GM20000 (cell line): Measurements from ENCODE around the gene SEC63.
"Not testable (repeated sequence)": the region's sequence is repeated elsewhere in the genome, so short reads cannot be mapped to it uniquely, and the experiment has no call there.

ENCODE experiments used
- DNase-seq: peaks from one replicate; pipeline ENCODE4 v3.0.0; 2012; ENCODE audit warnings: low spot score
- TF ChIP-seq, protein P1 (sequence below): IDR thresholded peaks from 2 replicates; pipeline ENCODE4 v1.5.1; 2012; ENCODE audit warnings: mild to moderate bottlenecking, control low read depth; ENCODE audit errors: extremely low read depth, missing control alignments

The SEC63 gene

DNA sequence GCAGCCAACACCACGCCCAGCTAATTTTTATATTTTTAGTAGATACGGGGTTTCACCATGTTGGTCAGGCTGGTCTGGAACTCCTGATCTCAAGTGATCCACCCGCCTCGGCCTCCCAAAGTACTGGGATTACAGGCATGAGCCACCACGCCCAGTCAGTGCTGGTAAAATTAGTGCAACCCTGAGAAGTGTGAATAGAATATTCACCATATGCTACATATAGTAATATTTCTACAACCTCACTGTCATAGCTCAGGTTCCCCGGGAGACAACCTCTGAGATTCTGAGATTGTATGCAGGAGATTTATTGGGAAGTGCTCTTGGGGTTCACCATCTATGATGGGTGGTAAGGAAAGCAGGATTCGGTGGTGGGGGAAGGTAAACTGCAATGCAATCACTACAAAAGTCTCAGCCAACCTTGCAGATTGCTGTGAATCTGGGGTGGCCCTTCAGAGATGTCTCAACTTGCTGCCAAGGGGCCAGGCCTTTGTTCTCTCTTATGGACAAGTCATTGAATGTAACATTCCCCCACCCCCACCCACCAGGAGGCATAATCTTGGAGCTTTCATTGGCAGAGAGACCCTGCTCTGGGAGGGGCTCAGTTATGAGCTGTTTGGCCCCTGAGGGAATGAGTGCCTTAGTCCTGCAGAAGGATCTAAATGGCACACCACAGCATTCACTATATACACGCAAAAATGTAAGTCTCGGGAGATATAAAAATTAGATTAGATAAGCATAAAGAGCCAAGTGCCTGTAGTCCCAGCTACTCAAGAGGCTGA, 34.0 kb upstream of the SEC63 start:
- TF ChIP-seq, protein P1, sequence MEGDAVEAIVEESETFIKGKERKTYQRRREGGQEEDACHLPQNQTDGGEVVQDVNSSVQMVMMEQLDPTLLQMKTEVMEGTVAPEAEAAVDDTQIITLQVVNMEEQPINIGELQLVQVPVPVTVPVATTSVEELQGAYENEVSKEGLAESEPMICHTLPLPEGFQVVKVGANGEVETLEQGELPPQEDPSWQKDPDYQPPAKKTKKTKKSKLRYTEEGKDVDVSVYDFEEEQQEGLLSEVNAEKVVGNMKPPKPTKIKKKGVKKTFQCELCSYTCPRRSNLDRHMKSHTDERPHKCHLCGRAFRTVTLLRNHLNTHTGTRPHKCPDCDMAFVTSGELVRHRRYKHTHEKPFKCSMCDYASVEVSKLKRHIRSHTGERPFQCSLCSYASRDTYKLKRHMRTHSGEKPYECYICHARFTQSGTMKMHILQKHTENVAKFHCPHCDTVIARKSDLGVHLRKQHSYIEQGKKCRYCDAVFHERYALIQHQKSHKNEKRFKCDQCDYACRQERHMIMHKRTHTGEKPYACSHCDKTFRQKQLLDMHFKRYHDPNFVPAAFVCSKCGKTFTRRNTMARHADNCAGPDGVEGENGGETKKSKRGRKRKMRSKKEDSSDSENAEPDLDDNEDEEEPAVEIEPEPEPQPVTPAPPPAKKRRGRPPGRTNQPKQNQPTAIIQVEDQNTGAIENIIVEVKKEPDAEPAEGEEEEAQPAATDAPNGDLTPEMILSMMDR, result no peak
- DNase-seq, result no peak

DNA sequence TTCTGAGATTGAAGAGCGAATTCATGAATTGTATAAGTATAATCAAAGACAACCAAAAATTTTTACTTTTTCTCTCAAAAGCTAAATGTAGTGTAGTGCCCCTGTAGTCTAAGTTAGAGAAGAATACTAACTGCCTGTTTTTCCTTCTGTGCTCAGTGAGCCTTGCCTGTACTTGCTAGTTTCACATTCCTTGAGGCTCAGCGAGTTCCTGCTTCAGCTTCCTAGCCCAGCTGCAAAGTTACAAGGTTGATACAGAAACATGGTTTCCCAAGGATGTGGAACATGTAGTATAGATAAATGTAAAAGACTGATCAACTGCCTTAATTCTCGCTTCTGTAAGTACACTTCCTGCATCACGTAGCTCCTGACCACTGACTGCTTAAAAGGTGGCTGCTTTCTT, 33.1 kb upstream of the SEC63 start:
- no peak for DNase-seq
- TF ChIP-seq, protein P1, result no peak

DNA sequence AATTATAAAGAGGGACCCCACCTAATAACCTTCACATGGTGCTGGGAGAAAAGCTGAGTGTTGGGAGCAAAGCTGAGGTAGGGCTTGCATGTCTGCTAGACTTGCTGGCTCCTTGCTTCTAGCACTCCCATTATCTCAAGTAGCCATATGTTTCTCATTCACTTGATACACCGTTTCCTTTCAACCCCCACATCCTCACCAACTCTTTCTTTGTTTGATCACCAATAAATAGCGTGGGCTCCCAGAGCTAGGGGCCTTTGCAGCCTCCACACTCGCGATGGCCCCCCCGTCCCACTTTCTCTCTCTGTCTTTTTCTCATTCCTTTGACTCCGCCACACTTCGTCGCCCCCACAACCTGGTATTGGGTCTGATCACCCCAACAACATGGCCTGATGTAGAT, 32.6 kb upstream of the SEC63 start:
- DNase-seq, result not testable (repeated sequence)

DNA sequence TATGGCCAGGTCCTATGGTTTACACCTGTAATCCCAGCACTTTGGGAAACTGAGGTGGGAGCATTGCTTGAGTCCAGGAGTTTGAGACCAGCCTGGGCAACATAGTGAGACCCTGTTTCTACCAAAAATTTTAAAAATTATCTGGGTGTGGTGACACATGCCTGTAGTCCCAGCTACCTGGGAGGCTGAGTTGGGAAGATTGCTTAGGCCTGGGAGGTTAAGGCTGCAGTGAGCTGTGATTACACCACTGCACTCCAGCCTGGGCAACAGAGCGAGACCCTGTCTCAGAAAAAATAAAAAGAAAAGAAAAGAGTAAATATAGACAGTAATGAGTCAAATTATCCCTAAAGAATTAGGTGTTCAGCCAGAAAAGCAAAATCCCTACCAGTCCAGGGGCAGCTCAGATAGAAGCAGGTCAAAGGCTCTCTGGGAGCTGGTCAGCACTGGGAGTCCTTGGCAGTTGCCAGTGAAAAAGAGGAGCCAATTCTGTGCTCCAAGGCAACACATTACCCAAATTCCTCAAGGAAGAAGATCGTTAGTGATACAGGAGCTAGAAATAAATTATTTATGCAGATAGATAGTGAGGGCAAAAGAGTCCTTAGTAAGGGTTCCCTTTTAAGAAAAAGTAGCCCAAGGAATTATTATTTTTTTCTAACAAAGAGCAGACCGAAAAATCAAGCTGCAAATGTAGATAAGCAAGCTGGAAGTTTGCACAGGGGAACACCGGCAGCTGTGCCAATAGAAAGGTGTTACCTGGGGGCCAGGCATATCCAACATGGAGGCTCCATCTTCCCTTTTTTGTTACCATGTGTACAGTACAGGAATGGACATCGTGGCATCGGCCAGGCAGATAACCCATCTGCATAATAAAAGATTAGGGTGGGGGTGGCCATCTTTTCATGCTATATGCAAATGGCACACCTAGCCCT, 31.4 kb upstream of the SEC63 start:
- DNase-seq, result no peak
- TF ChIP-seq, protein P1, result no peak

DNA sequence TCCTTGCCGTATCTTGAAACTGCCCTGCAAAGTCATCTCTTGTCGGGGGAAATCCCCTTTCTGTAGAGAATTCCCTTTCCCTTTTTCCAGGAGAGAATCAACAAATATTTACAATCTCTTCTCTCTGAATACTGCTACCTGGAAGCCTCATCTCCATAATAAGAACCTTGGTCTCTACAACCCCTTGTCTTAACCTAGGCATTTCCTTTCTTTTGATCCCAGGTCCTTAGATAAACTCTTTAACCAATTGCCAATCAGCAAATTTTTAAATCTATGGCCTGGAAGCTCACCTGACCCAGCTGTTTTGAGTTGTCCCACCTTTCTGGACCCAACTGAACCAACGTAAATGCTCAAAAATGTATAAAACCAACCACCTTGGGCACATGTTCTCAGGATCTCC, 30.6 kb upstream of the SEC63 start:
- TF ChIP-seq, protein P1, result no peak
- DNase-seq, result no peak

DNA sequence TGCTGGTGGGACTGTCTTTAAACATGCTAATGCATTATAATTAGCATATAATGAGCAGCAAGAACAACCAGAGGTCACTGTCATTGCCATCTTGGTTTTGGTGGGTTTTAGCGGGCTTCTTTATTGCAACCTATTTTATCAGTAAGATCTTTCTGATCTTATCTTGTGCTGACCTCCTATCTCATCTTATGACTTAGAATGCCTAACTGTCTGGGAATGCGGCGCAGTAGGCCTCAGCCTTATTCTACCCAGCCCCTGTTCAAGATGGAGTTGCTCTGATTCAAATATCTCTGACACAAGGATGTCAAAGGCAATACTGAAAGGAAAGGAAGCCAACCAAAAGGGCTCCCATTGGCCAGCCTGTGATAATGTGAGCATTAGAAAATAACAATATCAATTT, 29.8 kb upstream of the SEC63 start:
- TF ChIP-seq, protein P1, result no peak
- DNase-seq, result no peak

DNA sequence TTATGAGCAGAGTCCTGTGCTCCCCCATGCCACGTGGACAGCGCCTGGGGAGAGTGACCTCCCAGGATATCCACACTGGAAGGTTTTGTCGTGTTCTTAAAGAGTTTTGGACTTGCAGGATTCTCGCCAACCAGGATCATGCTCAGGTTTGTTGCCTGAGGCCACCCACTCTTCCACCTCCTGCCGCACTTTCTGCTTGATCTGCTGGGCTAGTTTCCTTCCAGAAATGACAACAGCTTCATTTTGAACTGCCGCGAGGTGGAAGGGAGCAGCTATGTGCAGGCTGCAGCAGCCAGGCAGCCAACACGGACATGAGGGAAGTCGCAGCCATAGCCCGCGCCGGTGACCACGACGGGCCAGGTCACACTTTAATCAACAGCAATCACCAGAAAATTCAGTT, 27.7 kb upstream of the SEC63 start:
- TF ChIP-seq, protein P1, result no peak
- no peak for DNase-seq
